ENCODE data around the gene CFAP65. TPM values are rescaled to one million over a fixed set of nuclear protein-coding genes. Genes with fewer than 3 reads are reported as not detected.

Gene CFAP65
- total RNA-seq, 4 donors from 2014 or later = not detected

DNA sequence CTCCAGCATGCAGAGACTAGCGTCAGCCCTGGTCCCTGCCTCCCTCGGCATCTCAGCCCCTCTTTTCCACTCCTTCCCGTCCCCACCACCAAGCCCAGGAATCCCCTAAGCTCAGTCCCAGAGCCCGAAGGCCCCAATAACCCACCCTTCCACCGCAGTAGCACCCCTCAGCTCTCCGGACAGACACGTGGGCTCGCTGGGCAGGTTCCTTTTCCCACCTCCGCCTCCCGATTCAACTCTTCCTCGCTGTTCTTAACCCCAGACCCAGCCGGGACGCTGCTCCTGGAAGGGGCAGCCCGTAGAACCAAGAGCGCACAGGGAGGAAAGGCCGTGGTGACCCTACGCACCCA lies 18.0 kb upstream of the CFAP65 start:
- H3K36me3 ChIP-seq = no peaks in the 10 kb centered on the region
- H3K27ac ChIP-seq (replicated peaks in 1 of 4) = no peak overlapping the region
- H3K9me3 ChIP-seq = no peaks in the 10 kb centered on the region
- H3K27me3 ChIP-seq = peaks cover 10 to 99% (median 56%) of the 10 kb centered on the region in 4 donors
- H3K4me1 ChIP-seq = peaks cover 38 to 45% (median 43%) of the 10 kb centered on the region in 4 donors
- intact Hi-C loops (cut with DNase I) = loop anchor here (2.0 to 10.0 kb wide), 2 partner anchors 95 to 245 kb away; partner anchors contain the start of gene PTPRN
- DNase-seq (ENCODE audit: extremely low spot score) = no peak
- H3K4me3 ChIP-seq = peak overlapping the region in 3 of 4 donors; percentile 14 to 42 (median 33)
- TF ChIP-seq POLR2A (IDR thresholded peaks at IDR 0.05; ENCODE audit: low read depth) = no peak
- TF ChIP-seq EP300 (IDR thresholded peaks at IDR 0.05) = no peak
- no peak for TF ChIP-seq POLR2AphosphoS5 (IDR thresholded peaks at IDR 0.05)
- TF ChIP-seq, protein P1, sequence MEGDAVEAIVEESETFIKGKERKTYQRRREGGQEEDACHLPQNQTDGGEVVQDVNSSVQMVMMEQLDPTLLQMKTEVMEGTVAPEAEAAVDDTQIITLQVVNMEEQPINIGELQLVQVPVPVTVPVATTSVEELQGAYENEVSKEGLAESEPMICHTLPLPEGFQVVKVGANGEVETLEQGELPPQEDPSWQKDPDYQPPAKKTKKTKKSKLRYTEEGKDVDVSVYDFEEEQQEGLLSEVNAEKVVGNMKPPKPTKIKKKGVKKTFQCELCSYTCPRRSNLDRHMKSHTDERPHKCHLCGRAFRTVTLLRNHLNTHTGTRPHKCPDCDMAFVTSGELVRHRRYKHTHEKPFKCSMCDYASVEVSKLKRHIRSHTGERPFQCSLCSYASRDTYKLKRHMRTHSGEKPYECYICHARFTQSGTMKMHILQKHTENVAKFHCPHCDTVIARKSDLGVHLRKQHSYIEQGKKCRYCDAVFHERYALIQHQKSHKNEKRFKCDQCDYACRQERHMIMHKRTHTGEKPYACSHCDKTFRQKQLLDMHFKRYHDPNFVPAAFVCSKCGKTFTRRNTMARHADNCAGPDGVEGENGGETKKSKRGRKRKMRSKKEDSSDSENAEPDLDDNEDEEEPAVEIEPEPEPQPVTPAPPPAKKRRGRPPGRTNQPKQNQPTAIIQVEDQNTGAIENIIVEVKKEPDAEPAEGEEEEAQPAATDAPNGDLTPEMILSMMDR (IDR thresholded peaks at IDR 0.05) = no peak
- WGBS = 10% methylated on average over 16 of the region's 17 CpGs

DNA sequence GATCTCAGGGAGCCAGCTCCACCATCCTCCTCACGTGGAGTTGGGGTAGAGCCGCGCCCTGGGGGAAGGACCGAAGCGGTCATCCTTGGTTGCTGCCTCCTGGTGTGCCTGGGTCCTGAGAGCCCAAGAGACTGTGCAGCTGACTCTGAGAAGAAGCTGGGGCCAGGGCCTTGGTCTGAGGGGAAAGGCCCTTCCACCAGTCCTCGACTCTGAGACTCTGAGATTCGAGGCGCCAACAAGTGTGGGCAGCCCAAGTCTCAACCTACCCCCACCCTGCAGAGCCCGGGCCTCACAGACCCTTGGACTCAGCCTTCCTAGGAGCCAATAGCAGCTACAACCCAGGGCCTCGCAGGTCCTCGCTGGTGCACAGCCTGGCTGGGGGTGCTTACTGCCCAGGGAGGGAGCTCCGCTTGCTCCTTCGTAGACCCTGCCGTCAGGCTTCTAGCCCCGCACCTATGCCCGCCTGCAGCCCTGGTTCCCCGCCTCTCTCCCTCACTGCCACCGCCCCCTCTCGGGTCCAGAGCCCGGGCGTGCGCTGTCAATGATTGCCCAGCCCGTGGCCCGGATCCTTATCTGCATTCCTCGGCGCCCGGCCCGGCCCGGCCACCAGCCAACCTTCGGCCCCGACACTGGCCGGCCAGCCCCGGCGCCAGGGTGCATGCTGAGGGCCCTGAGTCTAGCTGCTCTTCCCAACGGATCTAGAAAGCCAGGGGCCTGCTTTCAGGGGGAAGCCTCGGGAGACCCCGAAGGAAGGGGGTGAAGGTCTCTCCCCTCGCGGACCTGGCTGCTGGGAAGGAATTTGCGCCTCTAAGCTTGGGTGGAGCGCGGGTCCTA lies 17.4 kb upstream of the CFAP65 start:
- Histone ChIP-seq H3K9me3 (no peaks in the 10 kb centered on the region), H3K4me1 (peaks cover 38 to 45% (median 43%) of the 10 kb centered on the region in 4 donors), H3K27me3 (peaks cover 10 to 100% (median 55%) of the 10 kb centered on the region in 4 donors), H3K4me3 (peak overlapping the region in 2 of 4 donors; percentile 2 to 26), H3K36me3 (no peaks in the 10 kb centered on the region), H3K27ac (replicated peaks in 1 of 4) (no peak overlapping the region)
- intact Hi-C loops (cut with DNase I) = loop anchor here (2.0 to 10.0 kb wide), 2 partner anchors 96 to 246 kb away; partner anchors contain the start of gene PTPRN
- DNase-seq (ENCODE audit: extremely low spot score) = no peak
- 33% methylated on average over 12 of the region's 42 CpGs for whole genome bisulfite sequencing
- TF ChIP-seq EP300 (IDR thresholded peaks at IDR 0.05) (no peak), POLR2A (IDR thresholded peaks at IDR 0.05; ENCODE audit: low read depth) (no peak), POLR2AphosphoS5 (IDR thresholded peaks at IDR 0.05) (no peak)
- TF ChIP-seq, protein P1 (IDR thresholded peaks at IDR 0.05) = no peak

DNA sequence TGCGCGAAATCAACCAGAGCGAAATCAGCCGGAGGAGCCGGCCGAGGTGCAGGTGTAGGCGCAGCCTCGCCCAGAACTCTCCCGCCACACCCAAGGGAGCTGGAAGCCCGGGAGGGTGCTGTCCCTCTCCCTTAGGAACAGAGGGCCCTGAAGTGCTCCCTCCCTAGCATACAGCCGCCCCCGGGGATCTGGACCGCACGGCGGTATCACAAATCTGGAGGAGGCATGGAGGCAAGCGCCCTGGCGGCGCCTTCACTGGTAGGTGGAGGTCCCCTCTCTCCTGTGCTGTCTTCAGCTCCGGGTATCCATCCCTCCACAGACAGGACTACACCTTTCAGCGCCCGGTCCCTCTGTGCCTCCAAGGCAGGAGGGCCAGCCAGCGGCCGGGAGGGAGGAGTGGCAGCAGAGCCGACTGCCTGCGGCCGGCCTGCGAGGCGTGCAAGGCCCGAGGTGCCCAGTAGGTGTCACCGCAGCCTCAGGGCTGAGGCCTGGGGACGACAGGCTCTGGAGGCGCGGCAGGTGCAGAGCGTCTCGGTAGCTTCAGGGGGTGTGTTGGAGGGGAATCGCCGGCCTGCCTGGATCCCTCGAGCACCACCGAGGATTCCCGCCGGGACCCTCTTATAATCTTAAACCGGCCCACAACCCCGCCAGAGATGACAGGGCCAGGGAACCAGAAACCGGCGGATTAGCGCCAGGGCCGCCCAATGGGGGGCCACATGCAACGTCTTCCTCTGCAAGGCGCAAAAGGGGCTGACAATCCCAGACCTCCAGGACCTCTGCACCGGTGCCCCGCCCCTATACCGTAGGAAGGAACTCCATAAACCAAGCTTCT lies 16.6 kb upstream of the CFAP65 start:
- H3K27me3 ChIP-seq = peaks cover 10 to 92% (median 52%) of the 10 kb centered on the region in 4 donors
- WGBS = 5% methylated on average over 11 of the region's 52 CpGs
- no peak for DNase-seq (ENCODE audit: extremely low spot score)

More for the DNA sequence above, 16.6 kb upstream of the CFAP65 start:
- Histone ChIP-seq H3K36me3 (no peaks in the 10 kb centered on the region), H3K4me3 (peak overlapping the region; percentile 3 to 29 (median 26)), H3K4me1 (peaks cover 38 to 45% (median 43%) of the 10 kb centered on the region in 4 donors), H3K9me3 (no peaks in the 10 kb centered on the region), H3K27ac (replicated peaks in 1 of 4) (no peak overlapping the region)
- intact Hi-C loops (cut with DNase I) = loop anchor here (2.0 to 10.0 kb wide), 2 partner anchors 97 to 247 kb away; partner anchors contain the start of gene PTPRN
- TF ChIP-seq EP300 (IDR thresholded peaks at IDR 0.05) = no peak
- no peak for TF ChIP-seq POLR2AphosphoS5 (IDR thresholded peaks at IDR 0.05)
- TF ChIP-seq POLR2A (IDR thresholded peaks at IDR 0.05; ENCODE audit: low read depth) = no peak
- TF ChIP-seq, protein P1 (IDR thresholded peaks at IDR 0.05) = peak in 2 of 3 experiments; percentile 90 to 91
